IMR-90 (cell line): ENCODE measurements around the gene RNF166. TPM values are rescaled to one million over a fixed set of nuclear protein-coding genes. Genes with fewer than 3 reads are reported as not detected.

Experiments used
- ATAC-seq: fragments of 200-7000 bp; cut with Tn5 transposase; 2 replicates; pipeline ENCODE4 v1.9.1; 2020; ENCODE audit warnings: low read depth, mild to moderate bottlenecking, moderate library complexity
- BruUV-seq: library from RNA; stranded (reverse); fragments of 400-500 nt; replicated peaks from 2 replicates; lab custom pipeline; 2021; lab: Mats Ljungman, UMichigan
- CTCF ChIA-PET: fragments of 300-600 bp; formaldehyde crosslinking; extraction: SDS; loops from one replicate; lab custom pipeline; 2021; ENCODE audit warnings: antibody characterized with exemption; lab: Yijun Ruan, JAX
- POLR2A ChIA-PET: fragments of 300-600 bp; sonication (Branson Sonifier 250); formaldehyde crosslinking; loops from one replicate; lab custom pipeline; 2022; ENCODE audit warnings: antibody characterized with exemption; ENCODE audit not compliant: unreplicated experiment; lab: Charles Lee
- DNase-seq: peaks from one replicate; pipeline ENCODE4 v3.0.0; 2013
- H2AFZ ChIP-seq: replicated peaks from 2 replicates; pipeline ENCODE3; 2013; ENCODE audit warnings: low read length, mild to moderate bottlenecking; ENCODE audit not compliant: poor library complexity
- H2AK5ac ChIP-seq: 2 replicates; pipeline ENCODE4 v1.6.1; 2013; ENCODE audit warnings: low read depth, low read length, inconsistent platforms
- H2AK9ac ChIP-seq: replicated peaks from 2 replicates; pipeline ENCODE3; 2013; ENCODE audit warnings: mild to moderate bottlenecking, low read depth, low read length, moderate library complexity; ENCODE audit not compliant: poor library complexity
- H2BK120ac ChIP-seq: 2 replicates; pipeline ENCODE4 v1.6.1; 2013; ENCODE audit warnings: low read depth, low read length, inconsistent platforms
- H2BK15ac ChIP-seq: 3 replicates; pipeline ENCODE4 v1.6.1; 2013; ENCODE audit warnings: low read depth, low read length, inconsistent platforms
- H2BK20ac ChIP-seq: 2 replicates; pipeline ENCODE4 v1.6.1; 2013; ENCODE audit warnings: low read depth, mild to moderate bottlenecking, inconsistent platforms, low read length, moderate library complexity
- H2BK5ac ChIP-seq: 2 replicates; pipeline ENCODE4 v1.6.1; 2013; ENCODE audit warnings: mild to moderate bottlenecking, low read depth, low read length, inconsistent platforms; ENCODE audit not compliant: poor library complexity, severe bottlenecking
- H3K14ac ChIP-seq: replicated peaks from 2 replicates; pipeline ENCODE4 v1.6.1; 2013; ENCODE audit warnings: low read depth, low read length, inconsistent platforms
- H3K18ac ChIP-seq: 2 replicates; pipeline ENCODE4 v1.6.1; 2013; ENCODE audit warnings: low read depth, low read length, control low read depth
- H3K23ac ChIP-seq: 2 replicates; pipeline ENCODE4 v1.6.1; 2013; ENCODE audit warnings: low read depth, low read length, inconsistent platforms
- H3K27ac ChIP-seq: 2 replicates; pipeline ENCODE4 v1.5.1; 2013; ENCODE audit warnings: mild to moderate bottlenecking, control low read depth, low read length; ENCODE audit not compliant: insufficient read depth
- H3K27me3 ChIP-seq: 2 replicates; pipeline ENCODE4 v1.6.1; 2013; ENCODE audit warnings: low read length; ENCODE audit not compliant: control insufficient read depth, insufficient read depth
- H3K36me3 ChIP-seq: 2 replicates; pipeline ENCODE4 v1.6.1; 2013; ENCODE audit warnings: low read length, mixed read lengths; ENCODE audit not compliant: control insufficient read depth, insufficient read depth
- H3K4ac ChIP-seq: 2 replicates; pipeline ENCODE4 v1.6.1; 2013; ENCODE audit warnings: low read depth, low read length, inconsistent platforms
- H3K4me1 ChIP-seq: 2 replicates; pipeline ENCODE4 v1.6.1; 2013; ENCODE audit warnings: low read length, mixed read lengths; ENCODE audit not compliant: control insufficient read depth, insufficient read depth
- H3K4me2 ChIP-seq: 2 replicates; pipeline ENCODE4 v1.6.1; 2013; ENCODE audit warnings: low read depth, mild to moderate bottlenecking, control low read depth, low read length, moderate library complexity
- H3K4me3 ChIP-seq: 2 replicates; pipeline ENCODE4 v1.5.1; 2013; ENCODE audit warnings: low read depth, mild to moderate bottlenecking, control low read depth, low read length, moderate library complexity; ENCODE audit not compliant: insufficient read depth
- H3K56ac ChIP-seq: 2 replicates; pipeline ENCODE4 v1.6.1; 2013; ENCODE audit warnings: low read length, inconsistent platforms; ENCODE audit not compliant: insufficient read depth; ENCODE audit errors: extremely low read depth
- H3K79me1 ChIP-seq, 2 experiments: 2 replicates each; pipeline ENCODE4 v1.6.1; 2013; ENCODE audit warnings: low read length in 2 of 2, inconsistent platforms in 1 of 2, low read depth in 1 of 2
- H3K9ac ChIP-seq: 2 replicates; pipeline ENCODE4 v1.6.1; 2013; ENCODE audit warnings: low read depth, low read length, control low read depth
- H3K9me1 ChIP-seq: 2 replicates; pipeline ENCODE4 v1.6.1; 2013; ENCODE audit warnings: low read length, inconsistent platforms; ENCODE audit not compliant: insufficient read depth
- H3K9me3 ChIP-seq: 2 replicates; pipeline ENCODE4 v1.6.1; 2013; ENCODE audit warnings: low read length; ENCODE audit not compliant: control insufficient read depth, insufficient read depth
- H4K20me1 ChIP-seq: 2 replicates; pipeline ENCODE4 v1.6.1; 2013; ENCODE audit warnings: low read length, inconsistent platforms; ENCODE audit not compliant: insufficient read depth
- H4K5ac ChIP-seq: 2 replicates; pipeline ENCODE4 v1.6.1; 2013; ENCODE audit warnings: mild to moderate bottlenecking, low read depth, low read length, control low read depth
- H4K8ac ChIP-seq, 2 experiments: 2 replicates each; pipeline ENCODE4 v1.6.1; 2013; ENCODE audit warnings: low read depth in 2 of 2, low read length in 2 of 2, control low read depth in 1 of 2, inconsistent platforms in 1 of 2
- H4K91ac ChIP-seq: 2 replicates; pipeline ENCODE4 v1.6.1; 2013; ENCODE audit warnings: low read depth, low read length, inconsistent platforms; ENCODE audit not compliant: insufficient read depth
- MXI1 ChIP-seq: IDR thresholded peaks from 2 replicates; pipeline ENCODE4 v1.6.1; 2012; ENCODE audit warnings: low read depth, mild to moderate bottlenecking, low read length, moderate library complexity, borderline replicate concordance
- NFE2L2 ChIP-seq: fragments of 150-350 bp; IDR thresholded peaks from 2 replicates; pipeline ENCODE4 v1.6.1; 2016; ENCODE audit warnings: low read depth, mild to moderate bottlenecking, low read length
- RAD21 ChIP-seq: IDR thresholded peaks from 2 replicates; pipeline ENCODE4 v1.6.1; 2012; ENCODE audit warnings: low read length, improper control_type of control experiment
- WGBS, 2 experiments: methylation state at CpG; one replicate each; pipeline versions ENCODE4 v1.1.5 to v1.1.7; 2013; ENCODE audit warnings: missing lambda C conversion rate in 2 of 2; ENCODE audit not compliant: insufficient read length in 1 of 2; ENCODE audit errors: extremely low coverage in 2 of 2; 5-methylcytosine and 5-hydroxymethylcytosine counted together
- dilution Hi-C: fragments of 300-500 bp; cut with HindIII; formaldehyde crosslinking; loops from one replicate; pipeline ENCODE4 v1.14.3; 2018; ENCODE audit warnings: low sequenced_read_pairs; ENCODE audit not compliant: unreplicated experiment
- in situ Hi-C: fragments of 300-500 bp; cut with MboI; formaldehyde crosslinking; loops from 3 replicates; pipeline ENCODE4 v1.14.3; 2019; ENCODE audit warnings: low sequenced_read_pairs, inconsistent platforms, mixed read lengths
- intact Hi-C: fragments of 100-400 bp; cut with micrococcal nuclease; formaldehyde crosslinking; loops from 2 replicates; pipeline ENCODE4 v1.10.0; 2022
- polyA plus RNA-seq, 3 experiments: library from polyadenylated mRNA; depleted of rRNA; stranded (reverse); fragments of >200 nt; gene quantifications; 2 replicates each; pipeline ENCODE4 v1.2.3, GENCODE V29; 2012; ENCODE audit warnings: low replicate concordance in 1 of 3
- total RNA-seq: library from RNA; depleted of rRNA; stranded (reverse); fragments of >200 nt; gene quantifications from 2 replicates; pipeline ENCODE4 v1.2.3, GENCODE V29; 2012
- TF ChIP-seq, protein P1 (sequence below): fragments of 150-350 bp; IDR thresholded peaks from 2 replicates; pipeline ENCODE4 v1.6.1; 2016; ENCODE audit warnings: low read depth, mild to moderate bottlenecking, low read length, moderate library complexity, borderline replicate concordance
- TF ChIP-seq, protein P2 (sequence below): fragments of 150-350 bp; IDR thresholded peaks from 2 replicates; pipeline ENCODE4 v1.6.1; 2017; ENCODE audit warnings: mild to moderate bottlenecking, antibody characterized with exemption, low read length, low read depth
- TF ChIP-seq, protein P3 (sequence below): conservative IDR thresholded peaks from 2 replicates; pipeline ENCODE4 v1.5.1; 2012; ENCODE audit warnings: mild to moderate bottlenecking, low read depth, low read length, improper control_type of control experiment

The RNF166 gene
- total and polyA plus RNA-seq, 2 of the 4 experiments (the other 2 are of a cell fraction), result 8.1 to 17.4 TPM

DNA sequence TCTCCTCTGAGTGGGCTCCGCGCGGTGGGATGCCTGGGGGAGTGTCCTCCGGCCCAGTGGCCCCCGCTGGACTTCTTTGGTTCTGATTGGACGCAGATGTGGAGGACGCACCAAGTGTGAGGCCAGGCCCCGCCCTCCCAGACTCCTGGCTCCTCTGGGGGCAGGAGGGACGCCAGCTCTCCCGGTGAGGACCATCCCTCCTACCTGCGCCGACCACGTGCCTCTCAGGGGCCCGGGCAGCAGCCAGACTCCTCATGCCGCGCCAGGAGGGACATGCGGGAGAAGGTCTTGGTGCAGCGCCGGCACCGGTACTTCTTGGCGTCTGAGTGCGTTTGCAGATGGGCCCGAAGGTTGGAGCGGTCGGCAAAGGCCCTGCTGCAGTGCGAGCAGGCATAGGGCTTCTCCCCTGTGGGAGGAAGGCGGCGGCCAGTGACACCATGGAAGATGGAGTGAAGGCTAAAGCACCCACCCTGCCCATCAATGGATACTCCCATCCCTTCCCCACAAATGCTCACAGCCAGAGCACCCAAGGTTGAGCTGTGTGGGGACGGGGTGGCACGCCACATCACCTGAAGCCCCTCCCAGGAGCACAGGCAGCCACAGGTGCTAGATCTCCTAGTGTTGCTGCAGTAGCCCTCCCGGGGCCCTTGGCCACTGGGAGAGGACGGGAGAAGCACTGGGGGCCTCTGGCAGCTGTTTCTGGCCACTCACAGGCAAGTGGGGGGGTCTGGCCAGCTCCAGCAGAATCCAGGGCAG, 27.8 kb downstream of the RNF166 start:
- Histone ChIP-seq H2BK20ac (no peak overlapping the region), H4K5ac (no peak overlapping the region), H3K18ac (no peak overlapping the region), H3K4ac (no peak overlapping the region), H3K9ac (no peak overlapping the region), H2AK9ac (peak overlapping the region; percentile 24), H4K91ac (no peak overlapping the region), H2AFZ (peak overlapping the region; percentile 41), H3K27me3 (no peaks in the 10 kb centered on the region; the same call in 1 of the 2 replicates), H2AK5ac (no peak overlapping the region), H3K14ac (no peak overlapping the region), H3K9me3 (no peaks in the 10 kb centered on the region), H3K56ac (no peak overlapping the region), H3K36me3 (peaks cover 7% of the 10 kb centered on the region; the same call in 1 of the 2 replicates), H3K27ac (no peak overlapping the region), H3K79me1 (no peaks in the 10 kb centered on the region), H3K4me2 (no peak overlapping the region), H3K9me1 (no peaks in the 10 kb centered on the region), H4K20me1 (0 out of 2 replicates have a peak, but pooled peaks cover 9% of the 10 kb centered on the region), H2BK15ac (no peak overlapping the region), H3K23ac (no peak overlapping the region), H3K4me3 (no peak overlapping the region), H2BK120ac (no peak overlapping the region), H2BK5ac (no peak overlapping the region), H4K8ac (no peak overlapping the region), H3K4me1 (no peaks in the 10 kb centered on the region)
- intact Hi-C loops (no loop called here), dilution Hi-C loops (no loop called here), in situ Hi-C loops (no loop called here)
- CTCF ChIA-PET, result no interaction called here
- WGBS, 2 experiments, result 56% methylated on average over 7 of the region's 32 CpGs; no CpG with 5 or more reads in 1 of the 2 experiments
- TF ChIP-seq, protein P1, sequence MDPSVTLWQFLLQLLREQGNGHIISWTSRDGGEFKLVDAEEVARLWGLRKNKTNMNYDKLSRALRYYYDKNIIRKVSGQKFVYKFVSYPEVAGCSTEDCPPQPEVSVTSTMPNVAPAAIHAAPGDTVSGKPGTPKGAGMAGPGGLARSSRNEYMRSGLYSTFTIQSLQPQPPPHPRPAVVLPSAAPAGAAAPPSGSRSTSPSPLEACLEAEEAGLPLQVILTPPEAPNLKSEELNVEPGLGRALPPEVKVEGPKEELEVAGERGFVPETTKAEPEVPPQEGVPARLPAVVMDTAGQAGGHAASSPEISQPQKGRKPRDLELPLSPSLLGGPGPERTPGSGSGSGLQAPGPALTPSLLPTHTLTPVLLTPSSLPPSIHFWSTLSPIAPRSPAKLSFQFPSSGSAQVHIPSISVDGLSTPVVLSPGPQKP, result no peak
- TF ChIP-seq NFE2L2 (no peak), RAD21 (no peak), MXI1 (no peak)
- TF ChIP-seq, protein P2, sequence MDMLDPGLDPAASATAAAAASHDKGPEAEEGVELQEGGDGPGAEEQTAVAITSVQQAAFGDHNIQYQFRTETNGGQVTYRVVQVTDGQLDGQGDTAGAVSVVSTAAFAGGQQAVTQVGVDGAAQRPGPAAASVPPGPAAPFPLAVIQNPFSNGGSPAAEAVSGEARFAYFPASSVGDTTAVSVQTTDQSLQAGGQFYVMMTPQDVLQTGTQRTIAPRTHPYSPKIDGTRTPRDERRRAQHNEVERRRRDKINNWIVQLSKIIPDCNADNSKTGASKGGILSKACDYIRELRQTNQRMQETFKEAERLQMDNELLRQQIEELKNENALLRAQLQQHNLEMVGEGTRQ, result no peak
- TF ChIP-seq, protein P3, sequence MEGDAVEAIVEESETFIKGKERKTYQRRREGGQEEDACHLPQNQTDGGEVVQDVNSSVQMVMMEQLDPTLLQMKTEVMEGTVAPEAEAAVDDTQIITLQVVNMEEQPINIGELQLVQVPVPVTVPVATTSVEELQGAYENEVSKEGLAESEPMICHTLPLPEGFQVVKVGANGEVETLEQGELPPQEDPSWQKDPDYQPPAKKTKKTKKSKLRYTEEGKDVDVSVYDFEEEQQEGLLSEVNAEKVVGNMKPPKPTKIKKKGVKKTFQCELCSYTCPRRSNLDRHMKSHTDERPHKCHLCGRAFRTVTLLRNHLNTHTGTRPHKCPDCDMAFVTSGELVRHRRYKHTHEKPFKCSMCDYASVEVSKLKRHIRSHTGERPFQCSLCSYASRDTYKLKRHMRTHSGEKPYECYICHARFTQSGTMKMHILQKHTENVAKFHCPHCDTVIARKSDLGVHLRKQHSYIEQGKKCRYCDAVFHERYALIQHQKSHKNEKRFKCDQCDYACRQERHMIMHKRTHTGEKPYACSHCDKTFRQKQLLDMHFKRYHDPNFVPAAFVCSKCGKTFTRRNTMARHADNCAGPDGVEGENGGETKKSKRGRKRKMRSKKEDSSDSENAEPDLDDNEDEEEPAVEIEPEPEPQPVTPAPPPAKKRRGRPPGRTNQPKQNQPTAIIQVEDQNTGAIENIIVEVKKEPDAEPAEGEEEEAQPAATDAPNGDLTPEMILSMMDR, result no peak
- no peak; the same call in 1 of the 2 replicates for ATAC-seq
- POLR2A ChIA-PET, result no interaction called here
- BruUV-seq, result no TSS peak
- DNase-seq, result no peak
